GM23248 (cell line): ENCODE measurements around the gene ACSL6. TPM values are rescaled to one million over a fixed set of nuclear protein-coding genes. Genes with fewer than 3 reads are reported as not detected.

Experiments used
- DNase-seq: peaks from one replicate; pipeline ENCODE4 v3.0.0-alpha.2; 2015
- H2AFZ ChIP-seq: fragments of 200-600 bp; sonication (generic); 2 replicates; pipeline ENCODE4 v1.6.1; 2016; ENCODE audit warnings: antibody characterized with exemption
- H3F3A ChIP-seq: fragments of 200-600 bp; sonication (generic); 2 replicates; pipeline ENCODE4 v1.6.1; 2016; ENCODE audit warnings: mild to moderate bottlenecking, antibody characterized with exemption, mixed run types; ENCODE audit not compliant: insufficient read depth
- H3K27ac ChIP-seq: fragments of 200-600 bp; sonication (generic); 2 replicates; pipeline ENCODE4 v1.5.1; 2016; ENCODE audit warnings: mild to moderate bottlenecking
- H3K27me3 ChIP-seq: fragments of 200-600 bp; sonication (generic); replicated peaks from 2 replicates; pipeline ENCODE4 v1.6.1; 2016; ENCODE audit warnings: mild to moderate bottlenecking; ENCODE audit not compliant: insufficient read depth
- H3K36me3 ChIP-seq: fragments of 200-600 bp; sonication (generic); 2 replicates; pipeline ENCODE4 v1.6.1; 2016; ENCODE audit warnings: low read depth, mild to moderate bottlenecking
- H3K4me1 ChIP-seq: fragments of 200-600 bp; sonication (generic); 2 replicates; pipeline ENCODE4 v1.6.1; 2016; ENCODE audit warnings: mild to moderate bottlenecking; ENCODE audit not compliant: insufficient read depth
- H3K4me2 ChIP-seq: fragments of 200-600 bp; sonication (generic); one replicate; pipeline ENCODE4 v1.6.1; 2016; ENCODE audit warnings: mild to moderate bottlenecking; ENCODE audit not compliant: unreplicated experiment
- H3K4me3 ChIP-seq: fragments of 200-600 bp; sonication (generic); 2 replicates; pipeline ENCODE4 v1.5.1; 2016; ENCODE audit warnings: mild to moderate bottlenecking
- H3K79me2 ChIP-seq: fragments of 200-600 bp; sonication (generic); 2 replicates; pipeline ENCODE4 v1.6.1; 2016; ENCODE audit warnings: mild to moderate bottlenecking; ENCODE audit not compliant: insufficient read depth
- H3K9ac ChIP-seq: fragments of 200-600 bp; sonication (generic); 2 replicates; pipeline ENCODE4 v1.6.1; 2016; ENCODE audit warnings: mild to moderate bottlenecking
- H3K9me2 ChIP-seq: fragments of 200-600 bp; sonication (generic); 2 replicates; pipeline ENCODE4 v1.6.1; 2016; ENCODE audit warnings: mixed run types, mild to moderate bottlenecking, moderate library complexity; ENCODE audit not compliant: insufficient read depth
- H3K9me3 ChIP-seq: fragments of 200-600 bp; sonication (generic); one replicate; pipeline ENCODE4 v1.6.1; 2017; ENCODE audit warnings: low read depth
- H4K20me1 ChIP-seq: fragments of 200-600 bp; sonication (generic); 2 replicates; pipeline ENCODE4 v1.6.0; 2016; ENCODE audit not compliant: insufficient read depth
- EZH2 ChIP-seq: fragments of 200-600 bp; sonication (generic); IDR thresholded peaks from 2 replicates; pipeline ENCODE4 v1.6.1; 2018; ENCODE audit warnings: antibody characterized with exemption, mild to moderate bottlenecking; ENCODE audit not compliant: insufficient read depth, poor library complexity, severe bottlenecking
- EZH2phosphoT487 ChIP-seq: fragments of 200-600 bp; sonication (generic); IDR thresholded peaks from 2 replicates; pipeline ENCODE4 v1.6.1; 2018; ENCODE audit warnings: antibody characterized with exemption, moderate library complexity, mild to moderate bottlenecking, low read depth; ENCODE audit not compliant: insufficient read depth
- WGBS, 2 experiments: methylation state at CpG; one replicate each; pipeline ENCODE4 v1.1.6; 2015 to 2017; ENCODE audit warnings: low lambda C conversion rate in 2 of 2, low coverage in 1 of 2; ENCODE audit errors: missing lambda C conversion rate in 2 of 2; 5-methylcytosine and 5-hydroxymethylcytosine counted together
- in situ Hi-C: fragments of 300-500 bp; cut with MboI; formaldehyde crosslinking; loops from 2 replicates; pipeline ENCODE4 v1.15.0; 2020
- polyA plus RNA-seq: library from polyadenylated mRNA; unstranded; fragments of >200 nt; fragmentation: Nextera tagmentation; extraction: Ambion mirVana; gene quantifications from 2 replicates; pipeline ENCODE4 v1.2.1, GENCODE V29; 2016
- total RNA-seq: library from RNA; depleted of rRNA; stranded (reverse); fragments of >200 nt; shearing (Covaris generic); gene quantifications from 2 replicates; pipeline ENCODE4 v1.2.3, GENCODE V29; 2014

Gene ACSL6
- total and polyA plus RNA-seq, 2 experiments from 2014 or later: 0.11 TPM; not detected in 1

DNA sequence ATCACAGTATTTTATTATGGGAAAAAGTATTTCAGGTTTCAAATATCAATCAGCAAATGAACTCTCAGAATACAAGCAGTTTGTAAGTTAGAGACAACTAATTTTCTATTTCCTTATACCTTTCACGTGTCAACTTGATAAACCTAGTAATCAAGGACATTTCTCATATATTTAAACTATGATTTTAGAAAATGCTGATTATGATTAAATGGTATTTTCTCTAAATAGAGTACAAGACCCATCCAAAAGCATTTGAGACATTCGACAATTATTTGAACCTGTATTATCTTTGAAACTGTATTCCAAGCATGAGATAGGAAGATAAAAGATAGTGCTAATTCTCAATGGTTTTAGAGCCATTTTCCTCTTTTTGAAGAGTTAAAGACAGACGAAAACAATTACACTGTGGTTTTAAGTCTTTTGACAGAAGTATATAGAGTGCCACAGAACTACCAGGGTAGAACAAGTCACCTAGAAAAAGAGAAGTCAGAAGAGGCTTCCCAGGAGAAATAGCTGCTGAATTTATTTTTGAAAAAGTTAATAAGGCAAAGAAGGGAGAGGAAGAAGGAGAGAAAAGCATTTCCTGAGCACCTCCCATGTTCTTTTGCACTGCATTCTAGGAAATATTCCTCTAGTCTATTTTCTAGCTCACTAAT, 71.6 kb downstream of the ACSL6 start:
- Histone ChIP-seq H3K9ac (no peak overlapping the region), H3K9me2 (no peaks in the 10 kb centered on the region), H3F3A (no peaks in the 10 kb centered on the region), H3K79me2 (no peaks in the 10 kb centered on the region), H3K36me3 (no peaks in the 10 kb centered on the region), H3K4me2 (no peak overlapping the region), H4K20me1 (no peaks in the 10 kb centered on the region; the same call in 1 of the 2 replicates), H3K27ac (no peak overlapping the region), H3K27me3 (no peaks in the 10 kb centered on the region), H3K9me3 (no peaks in the 10 kb centered on the region), H2AFZ (no peak overlapping the region), H3K4me3 (no peak overlapping the region), H3K4me1 (no peaks in the 10 kb centered on the region)
- DNase-seq: no peak
- TF ChIP-seq EZH2: no peak
- TF ChIP-seq EZH2phosphoT487: no peak
- in situ Hi-C loops: no loop called here
- WGBS, 2 experiments: 27% methylated on average over 3 of the region's 3 CpGs

DNA sequence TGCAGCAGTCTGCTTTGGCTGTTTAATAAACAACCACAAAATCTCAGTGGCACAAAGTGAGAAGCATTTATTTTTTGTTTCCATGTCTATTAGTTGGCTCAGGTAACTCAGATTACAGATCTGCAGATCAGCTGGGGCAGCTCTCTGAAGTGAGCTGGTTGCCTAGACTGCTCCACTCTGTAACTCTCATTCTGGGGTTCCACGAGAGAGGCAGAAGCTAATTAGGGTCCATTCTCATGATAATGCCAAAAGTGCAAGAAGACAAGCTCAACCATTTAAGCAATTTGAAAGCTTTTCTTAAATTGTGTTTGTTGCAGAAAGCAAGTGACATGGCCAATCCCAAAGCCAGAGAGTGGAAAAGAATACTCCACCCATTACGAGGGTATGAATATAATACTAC, 79.2 kb downstream of the ACSL6 start:
- Histone ChIP-seq H3K36me3 (no peaks in the 10 kb centered on the region), H3F3A (no peaks in the 10 kb centered on the region), H2AFZ (no peak overlapping the region), H3K9ac (no peak overlapping the region), H3K27me3 (no peaks in the 10 kb centered on the region), H3K79me2 (no peaks in the 10 kb centered on the region), H3K4me1 (no peaks in the 10 kb centered on the region), H3K4me3 (no peak overlapping the region), H3K4me2 (no peak overlapping the region), H3K27ac (no peak overlapping the region), H4K20me1 (no peaks in the 10 kb centered on the region; the same call in 1 of the 2 replicates), H3K9me3 (no peaks in the 10 kb centered on the region), H3K9me2 (no peaks in the 10 kb centered on the region)
- TF ChIP-seq EZH2: no peak
- no peak for TF ChIP-seq EZH2phosphoT487
- in situ Hi-C loops: no loop called here
- no peak for DNase-seq
- WGBS, 2 experiments: 19 to 23% methylated on average over 2 of the region's 2 CpGs

GRCh38 chr5:131928957-131929356, 82.5 kb downstream of the ACSL6 start:
- DNase-seq: no peak
- H3K9ac ChIP-seq: no peak overlapping the region
- no peak overlapping the region for H3K27ac ChIP-seq
- no peaks in the 10 kb centered on the region for H3K27me3 ChIP-seq
- in situ Hi-C loops: no loop called here
- H4K20me1 ChIP-seq: no peaks in the 10 kb centered on the region
- no peak overlapping the region for H2AFZ ChIP-seq
- H3K4me2 ChIP-seq: no peak overlapping the region
- H3K9me2 ChIP-seq: no peaks in the 10 kb centered on the region
- no peaks in the 10 kb centered on the region for H3F3A ChIP-seq
- H3K79me2 ChIP-seq: no peaks in the 10 kb centered on the region
- H3K36me3 ChIP-seq: no peaks in the 10 kb centered on the region
- H3K4me1 ChIP-seq: no peaks in the 10 kb centered on the region
- TF ChIP-seq EZH2phosphoT487 (no peak), EZH2 (no peak)
- H3K9me3 ChIP-seq: no peaks in the 10 kb centered on the region
- no peak overlapping the region for H3K4me3 ChIP-seq

GRCh38 chr5:131926168-131926567, 85.3 kb downstream of the ACSL6 start:
- WGBS, 2 experiments: 36 to 44% methylated on average over 3 of the region's 3 CpGs
- Histone ChIP-seq H3K9me3 (no peaks in the 10 kb centered on the region), H3K4me1 (no peaks in the 10 kb centered on the region), H3F3A (no peaks in the 10 kb centered on the region), H3K27me3 (no peaks in the 10 kb centered on the region), H3K9ac (no peak overlapping the region), H3K4me3 (no peak overlapping the region), H4K20me1 (no peaks in the 10 kb centered on the region), H3K27ac (no peak overlapping the region), H3K4me2 (no peak overlapping the region), H2AFZ (no peak overlapping the region), H3K36me3 (no peaks in the 10 kb centered on the region), H3K79me2 (no peaks in the 10 kb centered on the region), H3K9me2 (no peaks in the 10 kb centered on the region)
- no peak for TF ChIP-seq EZH2phosphoT487
- TF ChIP-seq EZH2: no peak
- DNase-seq: no peak
- in situ Hi-C loops: no loop called here

DNA sequence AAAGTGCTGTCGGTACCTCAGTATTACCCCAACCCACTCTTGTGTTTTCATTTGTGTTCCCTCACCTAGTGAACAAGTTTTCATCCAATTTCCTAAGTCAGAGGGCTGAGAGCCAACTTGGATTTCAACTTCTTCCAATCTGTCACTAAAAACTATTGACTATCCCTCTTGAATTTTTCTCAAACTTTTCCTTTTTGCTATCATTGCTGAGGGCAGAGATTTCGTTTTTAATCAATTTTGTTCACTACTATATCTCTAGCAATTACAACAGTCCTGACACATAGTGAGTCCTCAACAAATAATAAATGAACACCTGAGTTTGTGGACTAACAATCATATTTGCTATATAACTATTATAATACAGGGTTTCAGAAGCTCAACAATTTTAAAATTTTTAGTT, 95.0 kb downstream of the ACSL6 start:
- H3K4me3 ChIP-seq: no peak overlapping the region
- no peak for TF ChIP-seq EZH2
- TF ChIP-seq EZH2phosphoT487: no peak
- H4K20me1 ChIP-seq: no peaks in the 10 kb centered on the region
- H3K9me3 ChIP-seq: no peaks in the 10 kb centered on the region
- H3K79me2 ChIP-seq: no peaks in the 10 kb centered on the region
- H3K9me2 ChIP-seq: no peaks in the 10 kb centered on the region
- no peaks in the 10 kb centered on the region for H3K36me3 ChIP-seq
- no peak overlapping the region for H3K9ac ChIP-seq
- no peak overlapping the region for H2AFZ ChIP-seq
- in situ Hi-C loops: no loop called here
- no peaks in the 10 kb centered on the region for H3K4me1 ChIP-seq
- no peaks in the 10 kb centered on the region for H3F3A ChIP-seq
- no peak overlapping the region for H3K27ac ChIP-seq
- no peaks in the 10 kb centered on the region for H3K27me3 ChIP-seq
- DNase-seq: no peak
- 7 to 16% methylated on average over 2 of the region's 2 CpGs for WGBS, 2 experiments
- H3K4me2 ChIP-seq: no peak overlapping the region
